HepG2 (cell line): ENCODE measurements around the gene DZIP1L. TPM values are rescaled to one million over a fixed set of nuclear protein-coding genes. Genes with fewer than 3 reads are reported as not detected.

ENCODE experiments used
- ATAC-seq: fragments of 200-7000 bp; cut with Tn5 transposase; 3 replicates; pipeline ENCODE4 v1.9.1; 2020; ENCODE audit warnings: mild to moderate bottlenecking, moderate library complexity
- BruUV-seq: library from RNA; stranded (reverse); fragments of 400-500 nt; replicated peaks from 2 replicates; lab custom pipeline; 2021; lab: Mats Ljungman, UMichigan
- CTCF ChIA-PET: fragments of 300-600 bp; formaldehyde crosslinking; extraction: SDS; loops from one replicate; lab custom pipeline; 2021; ENCODE audit warnings: low total read pairs, inconsistent platforms, low intra/inter-chr PET ratio; lab: Yijun Ruan, JAX
- POLR2A ChIA-PET: fragments of 350-600 bp; sonication (Branson Sonifier 250); formaldehyde crosslinking; loops from one replicate; lab custom pipeline; 2020; ENCODE audit warnings: antibody characterized with exemption, inconsistent platforms; lab: Yijun Ruan, JAX
- DNase-seq: peaks from one replicate; pipeline ENCODE4 v3.0.0-alpha.2; 2015; ENCODE audit warnings: low spot score
- FAIRE-seq: peaks from 3 replicates; lab custom pipeline; 2011; peaks lifted over from hg19 to GRCh38; lab: Jason Lieb, UNC
- H2AFZ ChIP-seq: one replicate; pipeline ENCODE4 v1.6.1; 2011; ENCODE audit warnings: low read length, inconsistent platforms
- H3K27ac ChIP-seq: fragments of 300-600 bp; 3 replicates; pipeline ENCODE4 v1.8.0; 2011; ENCODE audit warnings: mixed run types, mild to moderate bottlenecking, mixed read lengths, low read length, inconsistent platforms; ENCODE audit not compliant: insufficient read depth; ENCODE audit errors: extremely low read length
- H3K27me3 ChIP-seq, 2 experiments: fragments of 200-600 bp in 1 of 2; 2 replicates in 1 of 2; 3 replicates in 1 of 2; pipeline versions ENCODE4 v1.6.0 to v1.8.0; 2011; ENCODE audit warnings: low read length in 2 of 2, mild to moderate bottlenecking in 2 of 2, moderate library complexity in 2 of 2, inconsistent platforms in 1 of 2; ENCODE audit not compliant: insufficient read depth in 2 of 2, control insufficient read depth in 1 of 2
- H3K36me3 ChIP-seq, 2 experiments: fragments of 200-600 bp in 1 of 2; replicated peaks in 1 of 2; 2 replicates in 1 of 2; 3 replicates in 1 of 2; pipeline versions ENCODE4 v1.5.1 to v1.8.0; 2011; ENCODE audit warnings: low read length in 2 of 2, inconsistent platforms in 1 of 2; ENCODE audit not compliant: insufficient read depth in 2 of 2, control insufficient read depth in 1 of 2
- H3K4me1 ChIP-seq: 2 replicates; pipeline ENCODE4 v1.5.1; 2012; ENCODE audit warnings: low read length, inconsistent platforms; ENCODE audit not compliant: insufficient read depth
- H3K4me2 ChIP-seq: 2 replicates; pipeline ENCODE4 v1.6.0; 2011; ENCODE audit warnings: low read depth, low read length, inconsistent platforms
- H3K4me3 ChIP-seq, 3 experiments: fragments of 200-600 bp in 1 of 3; sonication (generic), shearing (Covaris generic) in 1 of 3; replicated peaks in 1 of 3; 2 replicates each; pipeline ENCODE4 v1.5.1; 2011 to 2016; ENCODE audit warnings: low read length in 3 of 3, inconsistent platforms in 2 of 3, low read depth in 2 of 3, mild to moderate bottlenecking in 2 of 3, control low read depth in 1 of 3, mixed read lengths in 1 of 3; ENCODE audit not compliant: insufficient read depth in 1 of 3
- H3K79me2 ChIP-seq: one replicate; pipeline ENCODE4 v1.6.1; 2011; ENCODE audit warnings: low read length, inconsistent platforms; ENCODE audit not compliant: insufficient read depth
- H3K9ac ChIP-seq: 2 replicates; pipeline ENCODE4 v1.6.0; 2011; ENCODE audit warnings: mild to moderate bottlenecking, low read depth, low read length, inconsistent platforms; ENCODE audit not compliant: insufficient read depth
- H3K9me3 ChIP-seq: 2 replicates; pipeline ENCODE4 v1.5.1; 2012; ENCODE audit warnings: mild to moderate bottlenecking, low read length
- H4K20me1 ChIP-seq: 2 replicates; pipeline ENCODE4 v1.6.0; 2011; ENCODE audit warnings: inconsistent platforms, mild to moderate bottlenecking, low read length, moderate library complexity; ENCODE audit not compliant: insufficient read depth
- CBX5 ChIP-seq: sonication (generic); formaldehyde crosslinking; IDR thresholded peaks from 2 replicates; pipeline ENCODE4 v1.4.0; 2020; ENCODE audit warnings: missing genetic modification reagents, borderline replicate concordance
- ELF4 ChIP-seq: sonication (generic); formaldehyde crosslinking; IDR thresholded peaks from 2 replicates; pipeline ENCODE4 v1.5.0; 2020; ENCODE audit warnings: missing genetic modification reagents, mild to moderate bottlenecking, moderate library complexity, borderline replicate concordance
- ESRRA ChIP-seq: sonication (generic); formaldehyde crosslinking; IDR thresholded peaks from 2 replicates; pipeline ENCODE4 v1.5.1; 2020; ENCODE audit warnings: mild to moderate bottlenecking, low read depth, missing genetic modification reagents
- HOXA9 ChIP-seq: sonication (generic); formaldehyde crosslinking; IDR thresholded peaks from 2 replicates; pipeline ENCODE4 v1.8.1; 2022; ENCODE audit warnings: missing genetic modification reagents, mild to moderate bottlenecking, moderate library complexity, borderline replicate concordance
- JDP2 ChIP-seq: sonication (generic); formaldehyde crosslinking; IDR thresholded peaks from 2 replicates; pipeline ENCODE4 v1.8.1; 2022; ENCODE audit warnings: missing genetic modification reagents, borderline replicate concordance
- MAFK ChIP-seq, 2 experiments: IDR thresholded peaks in 1 of 2; conservative IDR thresholded peaks in 1 of 2; 2 replicates each; pipeline ENCODE4 v1.6.1; 2011; ENCODE audit warnings: improper control_type of control experiment in 2 of 2, low read length in 2 of 2
- MYC ChIP-seq: sonication (generic); formaldehyde crosslinking; IDR thresholded peaks from 2 replicates; pipeline ENCODE4 v1.9.0; 2021; ENCODE audit warnings: missing genetic modification reagents, borderline replicate concordance
- PHF20 ChIP-seq: sonication (generic); formaldehyde crosslinking; IDR thresholded peaks from 2 replicates; pipeline ENCODE4 v1.5.0; 2020; ENCODE audit warnings: mild to moderate bottlenecking, missing genetic modification reagents
- POLR2AphosphoS2 ChIP-seq: IDR thresholded peaks from 2 replicates; pipeline ENCODE4 v1.6.1; 2011; ENCODE audit warnings: low read depth, low read length, improper control_type of control experiment
- SCMH1 ChIP-seq: sonication (generic); formaldehyde crosslinking; IDR thresholded peaks from 2 replicates; pipeline ENCODE4 v1.9.0; 2021; ENCODE audit warnings: missing genetic modification reagents, mild to moderate bottlenecking, borderline replicate concordance
- SIX4 ChIP-seq: sonication (generic); formaldehyde crosslinking; IDR thresholded peaks from 2 replicates; pipeline ENCODE4 v1.4.0; 2020; ENCODE audit warnings: missing genetic modification reagents
- ZNF264 ChIP-seq: sonication (generic); formaldehyde crosslinking; IDR thresholded peaks from 2 replicates; pipeline ENCODE4 v1.4.0; 2020; ENCODE audit warnings: missing genetic modification reagents
- ZNF44 ChIP-seq: sonication (generic); formaldehyde crosslinking; IDR thresholded peaks from 2 replicates; pipeline ENCODE4 v1.5.1; 2020; ENCODE audit warnings: mild to moderate bottlenecking, missing genetic modification reagents
- ZNF510 ChIP-seq: sonication (generic); formaldehyde crosslinking; IDR thresholded peaks from 2 replicates; pipeline ENCODE4 v1.4.0; 2020; ENCODE audit warnings: low read depth, mild to moderate bottlenecking, missing genetic modification reagents
- ZNF737 ChIP-seq: sonication (generic); formaldehyde crosslinking; IDR thresholded peaks from 2 replicates; pipeline ENCODE4 v1.5.0; 2020; ENCODE audit warnings: missing genetic modification reagents, mild to moderate bottlenecking, borderline replicate concordance
- ZNF792 ChIP-seq: IDR thresholded peaks from 2 replicates; pipeline ENCODE4 v1.6.1; 2016
- WGBS: methylation state at CpG from one replicate; pipeline ENCODE4 v1.1.6; 2017; ENCODE audit warnings: low lambda C conversion rate; 5-methylcytosine and 5-hydroxymethylcytosine counted together
- in situ Hi-C: cut with HindIII; loops from 2 replicates; pipeline ENCODE4 v1.10.0; 2017; ENCODE audit warnings: low pct_unique_long_range_greater_than_20kb; ENCODE audit not compliant: extremely low pct_ligation_motif_present
- intact Hi-C: fragments of 100-400 bp; cut with micrococcal nuclease; formaldehyde crosslinking; loops from one replicate; pipeline ENCODE4 v1.10.0; 2022; ENCODE audit not compliant: unreplicated experiment
- polyA plus RNA-seq, 8 experiments: library from polyadenylated mRNA; depleted of rRNA in 3 of 8; stranded (reverse) in 7 of 8; unstranded in 1 of 8; fragments of >200 nt; fragmentation: Illumina TruSeq in 4 of 8; extraction: Trizol in 4 of 8; gene quantifications; 2 replicates each; pipeline versions ENCODE4 v1.2.1 to v1.2.3, GENCODE V29; 2011 to 2016; ENCODE audit warnings: low read depth in 4 of 8, missing spikeins in 1 of 8, mixed read lengths in 1 of 8; ENCODE audit not compliant: insufficient read depth in 1 of 8
- total RNA-seq, 5 experiments: library from RNA; depleted of rRNA; stranded (reverse); fragments of >200 nt; fragmentation: Illumina TruSeq; extraction: Trizol; gene quantifications; 2 replicates each; pipeline ENCODE4 v1.2.3, GENCODE V29; 2016; ENCODE audit warnings: low read depth in 1 of 5
- TF ChIP-seq, protein P1 (sequence below): IDR thresholded peaks from 2 replicates; pipeline ENCODE4 v1.6.1; 2016; ENCODE audit warnings: missing compliant biosample characterization, missing genetic modification reagents, borderline replicate concordance
- TF ChIP-seq, protein P2 (sequence below): sonication (generic); formaldehyde crosslinking; IDR thresholded peaks from 2 replicates; pipeline ENCODE4 v1.4.0; 2020; ENCODE audit warnings: mild to moderate bottlenecking, missing genetic modification reagents

DZIP1L gene
- total and polyA plus RNA-seq, 2 of the 13 experiments (the other 11 are each of a cell fraction or from before 2014, with no cell fraction given) = 0.90 to 1.2 TPM

GRCh38 chr3:138124188-138124587 lies 8.8 kb upstream of the DZIP1L start:
- POLR2A ChIA-PET = no interaction called here

GRCh38 chr3:138119423-138119766 lies 4.0 kb upstream of the DZIP1L start:
- in situ Hi-C loops = loop anchor here (5.0 kb wide), 1 partner anchor 52 kb away; no protein-coding TSS in a partner anchor
- no peak overlapping the region for H3K9ac ChIP-seq
- BruUV-seq = no TSS peak
- no peak overlapping the region for H3K4me3 ChIP-seq
- H3K27me3 ChIP-seq = no peaks in the 10 kb centered on the region; a peak in 4 of 5 replicates
- no peaks in the 10 kb centered on the region for H3K9me3 ChIP-seq
- ATAC-seq (no peak), DNase-seq (no peak), FAIRE-seq (no peak)
- H3K36me3 ChIP-seq = no peaks in the 10 kb centered on the region
- H4K20me1 ChIP-seq = no peaks in the 10 kb centered on the region
- POLR2A ChIA-PET = no interaction called here
- 53% methylated on average over 4 of the region's 4 CpGs for WGBS
- no peak overlapping the region for H3K27ac ChIP-seq
- CTCF ChIA-PET = interaction anchor here (3.1 kb wide), 1 partner anchor 50 kb away, joined by 64 read pairs; no protein-coding TSS in a partner anchor
- peaks cover 15% of the 10 kb centered on the region for H3K4me1 ChIP-seq
- H2AFZ ChIP-seq = no peak overlapping the region
- no peaks in the 10 kb centered on the region for H3K79me2 ChIP-seq
- no peak overlapping the region for H3K4me2 ChIP-seq
- intact Hi-C loops = loop anchor here (1.0 kb wide), 1 partner anchor 51 kb away; no protein-coding TSS in a partner anchor
- no peak for TF ChIP-seq ZNF44 (CRISPR knock-in tag)
- TF ChIP-seq CBX5 (CRISPR knock-in tag) = no peak
- TF ChIP-seq HOXA9 (CRISPR knock-in tag) = no peak
- TF ChIP-seq ESRRA (CRISPR knock-in tag) = no peak
- no peak for TF ChIP-seq SCMH1 (CRISPR knock-in tag)
- no peak for TF ChIP-seq ZNF792 (CRISPR knock-in tag)
- no peak for TF ChIP-seq ELF4 (CRISPR knock-in tag)
- TF ChIP-seq POLR2AphosphoS2 = no peak
- TF ChIP-seq, protein P1, sequence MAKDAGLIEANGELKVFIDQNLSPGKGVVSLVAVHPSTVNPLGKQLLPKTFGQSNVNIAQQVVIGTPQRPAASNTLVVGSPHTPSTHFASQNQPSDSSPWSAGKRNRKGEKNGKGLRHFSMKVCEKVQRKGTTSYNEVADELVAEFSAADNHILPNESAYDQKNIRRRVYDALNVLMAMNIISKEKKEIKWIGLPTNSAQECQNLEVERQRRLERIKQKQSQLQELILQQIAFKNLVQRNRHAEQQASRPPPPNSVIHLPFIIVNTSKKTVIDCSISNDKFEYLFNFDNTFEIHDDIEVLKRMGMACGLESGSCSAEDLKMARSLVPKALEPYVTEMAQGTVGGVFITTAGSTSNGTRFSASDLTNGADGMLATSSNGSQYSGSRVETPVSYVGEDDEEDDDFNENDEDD (CRISPR knock-in tag) = no peak
- TF ChIP-seq, protein P2, sequence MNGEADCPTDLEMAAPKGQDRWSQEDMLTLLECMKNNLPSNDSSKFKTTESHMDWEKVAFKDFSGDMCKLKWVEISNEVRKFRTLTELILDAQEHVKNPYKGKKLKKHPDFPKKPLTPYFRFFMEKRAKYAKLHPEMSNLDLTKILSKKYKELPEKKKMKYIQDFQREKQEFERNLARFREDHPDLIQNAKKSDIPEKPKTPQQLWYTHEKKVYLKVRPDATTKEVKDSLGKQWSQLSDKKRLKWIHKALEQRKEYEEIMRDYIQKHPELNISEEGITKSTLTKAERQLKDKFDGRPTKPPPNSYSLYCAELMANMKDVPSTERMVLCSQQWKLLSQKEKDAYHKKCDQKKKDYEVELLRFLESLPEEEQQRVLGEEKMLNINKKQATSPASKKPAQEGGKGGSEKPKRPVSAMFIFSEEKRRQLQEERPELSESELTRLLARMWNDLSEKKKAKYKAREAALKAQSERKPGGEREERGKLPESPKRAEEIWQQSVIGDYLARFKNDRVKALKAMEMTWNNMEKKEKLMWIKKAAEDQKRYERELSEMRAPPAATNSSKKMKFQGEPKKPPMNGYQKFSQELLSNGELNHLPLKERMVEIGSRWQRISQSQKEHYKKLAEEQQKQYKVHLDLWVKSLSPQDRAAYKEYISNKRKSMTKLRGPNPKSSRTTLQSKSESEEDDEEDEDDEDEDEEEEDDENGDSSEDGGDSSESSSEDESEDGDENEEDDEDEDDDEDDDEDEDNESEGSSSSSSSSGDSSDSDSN (CRISPR knock-in tag) = no peak
- TF ChIP-seq SIX4 = no peak
- no peak for TF ChIP-seq ZNF737 (CRISPR knock-in tag)
- TF ChIP-seq PHF20 = no peak
- no peak for TF ChIP-seq JDP2 (CRISPR knock-in tag)
- no peak for TF ChIP-seq ZNF264 (CRISPR knock-in tag)
- TF ChIP-seq ZNF510 = no peak

More at GRCh38 chr3:138124188-138124587, 8.8 kb upstream of the DZIP1L start:
- 0 out of 2 replicates have a peak, but pooled peaks cover 1% of the 10 kb centered on the region for H3K4me1 ChIP-seq
- H4K20me1 ChIP-seq = no peaks in the 10 kb centered on the region
- CTCF ChIA-PET = no interaction called here
- no TSS peak for BruUV-seq
- H3K4me2 ChIP-seq = no peak overlapping the region
- no peak overlapping the region for H2AFZ ChIP-seq
- no peak overlapping the region for H3K4me3 ChIP-seq
- no peaks in the 10 kb centered on the region for H3K9me3 ChIP-seq
- FAIRE-seq (no peak), ATAC-seq (no peak), DNase-seq (no peak)
- no peaks in the 10 kb centered on the region for H3K79me2 ChIP-seq
- H3K27me3 ChIP-seq = no peaks in the 10 kb centered on the region; a peak in 1 of 5 replicates
- intact Hi-C loops (no loop called here), in situ Hi-C loops (no loop called here)
- no peaks in the 10 kb centered on the region for H3K36me3 ChIP-seq
- WGBS = 22% methylated on average over 6 of the region's 6 CpGs
- H3K9ac ChIP-seq = no peak overlapping the region
- no peak overlapping the region for H3K27ac ChIP-seq
- no peak for TF ChIP-seq MYC
- no peak for TF ChIP-seq MAFK (conservative IDR thresholded peaks at IDR 0.05 in 1 of 2, IDR thresholded peaks at IDR 0.05 in 1 of 2; ENCODE audit: low read length in 2 of 2)
